Left ventricle myocardium inferior (tissue), 1 donor: Measurements from ENCODE around the gene PLEKHA7. TPM values are rescaled to one million over a fixed set of nuclear protein-coding genes. Genes with fewer than 3 reads are reported as not detected.

ENCODE experiments used
- DNase-seq: peaks from one replicate; pipeline ENCODE4 v3.0.0-alpha.2; 2020
- H3K27ac ChIP-seq: fragments of 200-600 bp; replicated peaks from 2 replicates; pipeline ENCODE4 v1.8.0; 2021
- H3K27me3 ChIP-seq: fragments of 200-600 bp; 2 replicates; pipeline ENCODE4 v1.8.0; 2021; ENCODE audit warnings: low read depth
- H3K36me3 ChIP-seq: fragments of 200-600 bp; 2 replicates; pipeline ENCODE4 v1.8.0; 2021
- H3K4me1 ChIP-seq: fragments of 200-600 bp; 2 replicates; pipeline ENCODE4 v1.8.0; 2021
- H3K4me3 ChIP-seq: fragments of 200-600 bp; 2 replicates; pipeline ENCODE4 v1.8.0; 2021; ENCODE audit warnings: mild to moderate bottlenecking, moderate library complexity
- H3K9me3 ChIP-seq: fragments of 200-600 bp; replicated peaks from 2 replicates; pipeline ENCODE4 v1.8.0; 2021
- intact Hi-C: fragments of 100-400 bp; cut with micrococcal nuclease; formaldehyde crosslinking; loops from one replicate; pipeline ENCODE4 v1.11.0; 2022
- total RNA-seq: library from RNA; stranded (reverse); fragmentation: NEBNext Ultra II Directional; extraction: Animal tissue kit (Norgen Biotek cat#: 25700); gene quantifications from one replicate; pipeline ENCODE4 v1.2.1, GENCODE V29; 2021
- TF ChIP-seq, protein P1 (sequence below): fragments of 200-600 bp; IDR thresholded peaks from 2 replicates; pipeline ENCODE4 v1.8.0; 2021; ENCODE audit warnings: antibody characterized with exemption, mild to moderate bottlenecking, borderline replicate concordance
- donor health status: DM: no; HTN: yes; CAD: no; lungs with severe emphysema.

Gene PLEKHA7
- total RNA-seq, 1 donor from 2014 or later, result 33.2 TPM

DNA sequence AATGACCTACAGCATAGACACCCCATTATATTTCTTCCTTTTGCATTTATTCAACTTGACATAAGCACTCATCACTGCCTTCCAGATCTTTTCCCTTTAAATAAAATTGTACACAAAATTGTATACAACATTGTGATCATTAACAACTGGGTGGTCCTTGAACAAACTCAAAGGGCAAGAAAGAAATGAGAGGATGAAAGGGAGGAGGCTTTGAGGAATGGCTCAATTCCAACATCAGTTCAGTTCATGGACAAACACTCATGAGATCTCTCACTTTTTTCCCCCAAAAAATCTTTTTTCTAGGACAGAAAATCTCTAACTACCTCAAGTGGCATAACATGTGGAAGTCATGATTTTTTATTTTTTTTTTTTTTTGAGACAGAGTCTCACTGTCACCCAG, 113.7 kb downstream of the PLEKHA7 start:
- Histone ChIP-seq H3K4me3 (no peak overlapping the region), H3K27me3 (no peaks in the 10 kb centered on the region), H3K4me1 (peaks cover 76% of the 10 kb centered on the region), H3K9me3 (no peaks in the 10 kb centered on the region), H3K36me3 (no peaks in the 10 kb centered on the region), H3K27ac (no peak overlapping the region)
- intact Hi-C loops, result no loop called here
- no peak for DNase-seq
- TF ChIP-seq, protein P1, sequence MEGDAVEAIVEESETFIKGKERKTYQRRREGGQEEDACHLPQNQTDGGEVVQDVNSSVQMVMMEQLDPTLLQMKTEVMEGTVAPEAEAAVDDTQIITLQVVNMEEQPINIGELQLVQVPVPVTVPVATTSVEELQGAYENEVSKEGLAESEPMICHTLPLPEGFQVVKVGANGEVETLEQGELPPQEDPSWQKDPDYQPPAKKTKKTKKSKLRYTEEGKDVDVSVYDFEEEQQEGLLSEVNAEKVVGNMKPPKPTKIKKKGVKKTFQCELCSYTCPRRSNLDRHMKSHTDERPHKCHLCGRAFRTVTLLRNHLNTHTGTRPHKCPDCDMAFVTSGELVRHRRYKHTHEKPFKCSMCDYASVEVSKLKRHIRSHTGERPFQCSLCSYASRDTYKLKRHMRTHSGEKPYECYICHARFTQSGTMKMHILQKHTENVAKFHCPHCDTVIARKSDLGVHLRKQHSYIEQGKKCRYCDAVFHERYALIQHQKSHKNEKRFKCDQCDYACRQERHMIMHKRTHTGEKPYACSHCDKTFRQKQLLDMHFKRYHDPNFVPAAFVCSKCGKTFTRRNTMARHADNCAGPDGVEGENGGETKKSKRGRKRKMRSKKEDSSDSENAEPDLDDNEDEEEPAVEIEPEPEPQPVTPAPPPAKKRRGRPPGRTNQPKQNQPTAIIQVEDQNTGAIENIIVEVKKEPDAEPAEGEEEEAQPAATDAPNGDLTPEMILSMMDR, result no peak

DNA sequence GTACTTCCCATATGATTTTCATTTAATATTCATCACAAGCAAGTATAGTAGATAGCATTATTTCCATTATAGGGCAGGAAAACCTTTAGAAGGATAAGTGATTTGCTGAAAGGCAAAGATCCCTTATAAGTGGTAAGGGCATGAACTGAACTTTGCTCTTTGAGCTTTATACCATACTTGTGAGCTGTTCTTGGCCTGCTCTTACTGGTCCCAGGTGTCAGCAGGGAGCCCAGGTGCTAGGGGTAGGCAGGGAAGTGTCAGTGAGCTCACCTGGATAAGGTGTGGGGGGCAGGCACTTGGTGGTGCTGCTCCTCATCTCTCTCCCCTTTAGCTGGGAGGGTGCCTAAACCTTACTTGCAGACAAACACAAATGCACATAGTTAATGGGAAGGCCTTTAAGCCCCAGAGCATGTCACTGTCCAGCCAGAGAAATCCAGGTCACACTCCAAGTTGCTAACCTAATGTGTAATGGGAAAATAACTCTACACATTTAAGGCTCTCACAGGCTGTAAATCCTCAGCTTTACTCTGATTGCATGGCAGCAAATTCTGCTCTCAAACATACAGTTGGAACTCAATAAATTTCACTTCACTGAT, 114.4 kb downstream of the PLEKHA7 start:
- intact Hi-C loops, result no loop called here
- no peaks in the 10 kb centered on the region for H3K27me3 ChIP-seq
- TF ChIP-seq, protein P1, result no peak
- no peak overlapping the region for H3K27ac ChIP-seq
- no peaks in the 10 kb centered on the region for H3K36me3 ChIP-seq
- H3K4me3 ChIP-seq, result no peak overlapping the region
- peaks cover 73% of the 10 kb centered on the region for H3K4me1 ChIP-seq
- no peak for DNase-seq
- H3K9me3 ChIP-seq, result no peaks in the 10 kb centered on the region

DNA sequence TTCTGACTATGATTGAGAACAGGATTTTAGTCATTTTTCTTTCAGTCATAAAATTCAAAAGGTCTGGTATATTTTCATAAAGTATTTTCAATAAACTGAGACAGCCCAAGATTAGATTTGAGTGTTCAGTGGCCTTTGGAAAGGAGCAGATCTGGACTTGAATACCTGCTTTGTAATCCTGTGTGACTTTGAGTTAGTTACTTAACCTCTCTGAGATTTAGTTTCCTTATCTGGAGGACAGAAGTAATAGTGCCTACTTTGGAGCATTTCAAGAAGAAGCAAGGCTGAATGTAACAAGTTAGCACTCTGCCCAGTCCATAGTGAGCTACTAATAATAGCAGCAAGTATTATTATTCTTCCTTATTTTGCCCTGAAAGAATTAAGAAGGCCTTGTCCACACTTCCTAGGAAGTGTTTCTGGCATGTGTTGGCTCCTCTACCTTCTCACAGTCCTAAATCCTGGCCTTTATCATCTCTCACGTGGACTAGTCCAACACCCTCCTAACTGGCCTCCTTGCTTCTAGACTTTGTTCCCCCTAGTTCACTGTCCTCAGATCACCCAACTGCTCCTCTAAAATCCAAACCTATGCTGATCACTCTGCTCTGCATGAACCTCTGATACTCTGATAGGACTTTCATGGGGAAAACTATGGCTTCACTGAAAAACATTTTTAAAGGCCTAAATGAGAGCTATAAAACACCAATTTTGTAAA, 115.8 kb downstream of the PLEKHA7 start:
- intact Hi-C loops, result no loop called here
- DNase-seq, result no peak
- Histone ChIP-seq H3K9me3 (no peaks in the 10 kb centered on the region), H3K4me1 (peaks cover 71% of the 10 kb centered on the region), H3K27me3 (no peaks in the 10 kb centered on the region), H3K4me3 (no peak overlapping the region), H3K36me3 (no peaks in the 10 kb centered on the region), H3K27ac (no peak overlapping the region)
- TF ChIP-seq, protein P1, result no peak

DNA sequence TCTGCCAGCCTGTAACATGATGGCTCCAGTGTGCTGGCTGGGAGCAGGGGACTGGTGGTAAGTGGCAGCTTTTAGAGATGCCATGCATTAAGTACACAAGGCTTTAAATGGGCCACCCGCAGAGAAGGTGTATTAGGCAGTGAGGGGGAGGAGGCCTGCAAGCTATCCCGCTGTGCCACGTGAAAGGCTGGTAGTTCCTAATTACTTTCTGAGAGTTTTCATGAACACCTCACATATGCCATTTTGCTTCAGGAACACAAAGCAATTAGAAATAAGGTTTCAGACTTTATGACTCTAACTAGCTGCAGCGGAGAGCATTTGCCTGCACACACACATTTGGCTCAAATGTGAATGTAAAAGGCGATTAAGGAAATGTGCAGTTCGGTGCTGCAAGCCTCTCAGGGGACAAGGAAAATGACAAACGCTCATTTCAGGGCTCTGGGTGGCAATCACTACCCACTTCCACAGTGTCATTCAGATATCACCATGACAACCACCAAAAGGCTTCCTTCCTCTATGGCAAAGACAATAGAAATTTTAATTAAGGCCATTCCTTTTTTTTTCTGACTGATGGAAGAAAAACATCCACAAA, 116.6 kb downstream of the PLEKHA7 start:
- Histone ChIP-seq H3K27ac (peak overlapping the region; percentile 23), H3K9me3 (no peaks in the 10 kb centered on the region), H3K27me3 (no peaks in the 10 kb centered on the region), H3K4me3 (no peak overlapping the region), H3K4me1 (peaks cover 70% of the 10 kb centered on the region), H3K36me3 (no peaks in the 10 kb centered on the region)
- TF ChIP-seq, protein P1, result no peak
- intact Hi-C loops, result no loop called here
- DNase-seq, result no peak

DNA sequence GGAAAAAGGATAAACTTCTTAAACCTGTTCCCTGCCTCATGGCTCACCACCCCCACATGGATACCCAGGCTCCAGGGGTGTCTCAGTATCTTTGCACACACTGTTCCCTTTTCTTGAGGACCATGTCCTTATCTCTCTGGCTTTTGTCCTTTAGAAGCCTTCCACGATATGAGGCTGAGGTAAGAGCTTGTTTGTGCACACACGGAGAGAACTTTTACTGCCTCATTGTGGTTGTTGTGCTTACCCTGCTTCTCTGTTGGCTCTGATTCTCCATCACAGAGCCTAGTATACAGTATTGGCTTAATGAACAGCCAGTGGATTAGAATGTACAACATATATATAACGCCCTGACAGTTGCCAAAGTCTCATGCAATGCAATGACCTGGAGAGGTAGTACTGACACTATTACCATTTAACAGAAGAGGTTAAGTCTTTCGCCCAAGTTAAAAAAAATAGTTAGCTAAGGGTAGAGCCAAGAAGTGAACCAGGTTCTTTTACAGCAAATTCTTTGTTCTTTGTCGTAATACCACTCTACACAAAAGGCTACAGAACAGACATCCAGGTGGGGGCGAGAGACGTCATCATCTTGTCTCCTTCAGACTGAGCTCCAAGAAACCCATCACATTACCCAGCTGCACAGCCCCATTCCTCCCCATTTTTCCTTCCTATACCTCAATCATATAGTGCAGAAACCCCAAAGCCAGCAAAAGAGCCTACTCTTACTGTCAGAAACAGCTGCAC, 117.3 kb downstream of the PLEKHA7 start:
- no peak for DNase-seq
- Histone ChIP-seq H3K27ac (peak overlapping the region; percentile 23), H3K4me3 (no peak overlapping the region), H3K4me1 (peaks cover 68% of the 10 kb centered on the region), H3K9me3 (no peaks in the 10 kb centered on the region), H3K27me3 (no peaks in the 10 kb centered on the region), H3K36me3 (no peaks in the 10 kb centered on the region)
- TF ChIP-seq, protein P1, result no peak
- intact Hi-C loops, result no loop called here
